Colonic mucosa (tissue), 4 donors: ENCODE measurements around the gene MRGPRD. TPM values are rescaled to one million over a fixed set of nuclear protein-coding genes. Genes with fewer than 3 reads are reported as not detected.

Source experiments
- DNase-seq: peaks from one replicate; pipeline ENCODE4 v3.0.0-alpha.2; 2020
- H3K27ac ChIP-seq: fragments of 200-600 bp; one replicate; pipeline ENCODE4 v1.8.0; 2021
- H3K27me3 ChIP-seq: fragments of 200-600 bp; one replicate; pipeline ENCODE4 v1.8.0; 2021
- H3K36me3 ChIP-seq: fragments of 200-600 bp; one replicate; pipeline ENCODE4 v1.8.0; 2021
- H3K4me1 ChIP-seq: fragments of 200-600 bp; one replicate; pipeline ENCODE4 v1.8.0; 2021; ENCODE audit warnings: mild to moderate bottlenecking
- H3K4me3 ChIP-seq: fragments of 200-600 bp; one replicate; pipeline ENCODE4 v1.8.0; 2021
- H3K9ac ChIP-seq, 2 donors: one replicate each; pipeline ENCODE4 v1.7.0; 2013; ENCODE audit warnings: control low read depth in 2 of 2, low read depth in 2 of 2, low read length in 2 of 2
- H3K9me3 ChIP-seq: fragments of 200-600 bp; one replicate; pipeline ENCODE4 v1.8.0; 2021
- intact Hi-C: fragments of 100-400 bp; cut with DNase I; formaldehyde crosslinking; loops from one replicate; pipeline ENCODE4 v1.14.1; 2022
- total RNA-seq, 2 donors: library from RNA; stranded (reverse); fragmentation: NEBNext Ultra II Directional in 1 of 2; extraction: Animal tissue kit (Norgen Biotek cat#: 25700) in 1 of 2; gene quantifications; one replicate each; pipeline ENCODE4 v1.2.1, GENCODE V29; 2021
- TF ChIP-seq, protein P1 (sequence below): fragments of 200-600 bp; IDR thresholded peaks from one replicate; pipeline ENCODE4 v1.8.0; 2022; ENCODE audit warnings: antibody characterized with exemption, mild to moderate bottlenecking
- donor health status: healthy.
- donor health status: DM: no; HTN: no; CAD: no.
- donor health status: DM: no; HTN: no; CAD: no.

Gene MRGPRD
- total RNA-seq, 2 donors from 2014 or later, result not detected

- no peaks in the 10 kb centered on the region for H3K36me3 ChIP-seq
- no peak overlapping the region for H3K9ac ChIP-seq
- no peak overlapping the region for H3K4me3 ChIP-seq
- intact Hi-C loops, result no loop called here
- H3K27ac ChIP-seq, result no peak overlapping the region
- H3K4me1 ChIP-seq, result no peaks in the 10 kb centered on the region
- TF ChIP-seq, protein P1, sequence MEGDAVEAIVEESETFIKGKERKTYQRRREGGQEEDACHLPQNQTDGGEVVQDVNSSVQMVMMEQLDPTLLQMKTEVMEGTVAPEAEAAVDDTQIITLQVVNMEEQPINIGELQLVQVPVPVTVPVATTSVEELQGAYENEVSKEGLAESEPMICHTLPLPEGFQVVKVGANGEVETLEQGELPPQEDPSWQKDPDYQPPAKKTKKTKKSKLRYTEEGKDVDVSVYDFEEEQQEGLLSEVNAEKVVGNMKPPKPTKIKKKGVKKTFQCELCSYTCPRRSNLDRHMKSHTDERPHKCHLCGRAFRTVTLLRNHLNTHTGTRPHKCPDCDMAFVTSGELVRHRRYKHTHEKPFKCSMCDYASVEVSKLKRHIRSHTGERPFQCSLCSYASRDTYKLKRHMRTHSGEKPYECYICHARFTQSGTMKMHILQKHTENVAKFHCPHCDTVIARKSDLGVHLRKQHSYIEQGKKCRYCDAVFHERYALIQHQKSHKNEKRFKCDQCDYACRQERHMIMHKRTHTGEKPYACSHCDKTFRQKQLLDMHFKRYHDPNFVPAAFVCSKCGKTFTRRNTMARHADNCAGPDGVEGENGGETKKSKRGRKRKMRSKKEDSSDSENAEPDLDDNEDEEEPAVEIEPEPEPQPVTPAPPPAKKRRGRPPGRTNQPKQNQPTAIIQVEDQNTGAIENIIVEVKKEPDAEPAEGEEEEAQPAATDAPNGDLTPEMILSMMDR, result no peak
- H3K27me3 ChIP-seq, result no peaks in the 10 kb centered on the region
- DNase-seq, result no peak
- no peaks in the 10 kb centered on the region for H3K9me3 ChIP-seq
Measured at GRCh38 chr11:68968306-68969250, 12.2 kb downstream of the MRGPRD start.

- no peaks in the 10 kb centered on the region for H3K9me3 ChIP-seq
- no peaks in the 10 kb centered on the region for H3K27me3 ChIP-seq
- no peaks in the 10 kb centered on the region for H3K36me3 ChIP-seq
- no peak overlapping the region for H3K4me3 ChIP-seq
- DNase-seq, result no peak
- H3K27ac ChIP-seq, result no peak overlapping the region
- TF ChIP-seq, protein P1, result no peak
- intact Hi-C loops, result no loop called here
- no peak overlapping the region for H3K9ac ChIP-seq
- no peaks in the 10 kb centered on the region for H3K4me1 ChIP-seq
Measured at GRCh38 chr11:68966894-68967780, 13.6 kb downstream of the MRGPRD start.

GRCh38 chr11:68965901-68966853 lies 14.6 kb downstream of the MRGPRD start:
- Histone ChIP-seq H3K9me3 (no peaks in the 10 kb centered on the region), H3K4me1 (no peaks in the 10 kb centered on the region), H3K4me3 (no peak overlapping the region), H3K27ac (no peak overlapping the region), H3K36me3 (no peaks in the 10 kb centered on the region), H3K27me3 (no peaks in the 10 kb centered on the region), H3K9ac (no peak overlapping the region)
- TF ChIP-seq, protein P1, result no peak
- intact Hi-C loops, result no loop called here
- no peak for DNase-seq

DNA sequence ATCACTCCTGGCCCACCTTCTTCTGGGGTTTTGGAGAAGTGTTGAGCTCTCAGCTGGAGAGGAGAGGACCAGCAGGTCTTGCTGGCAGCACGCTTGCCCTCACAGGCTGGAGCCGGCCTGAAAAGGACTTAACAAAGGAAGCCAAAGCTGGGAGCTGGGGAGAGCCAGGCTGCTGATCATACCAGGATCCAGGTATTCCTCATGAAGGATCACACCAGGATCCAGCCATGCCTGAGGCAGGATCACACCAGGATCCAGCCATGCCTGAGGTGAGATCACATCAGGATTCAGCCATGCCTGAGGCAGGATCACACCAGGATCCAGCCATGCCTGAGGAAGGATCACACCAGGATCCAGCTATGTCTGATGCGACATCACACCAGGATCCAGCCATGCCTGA lies 17.0 kb downstream of the MRGPRD start:
- Histone ChIP-seq H3K27me3 (no peaks in the 10 kb centered on the region), H3K9me3 (no peaks in the 10 kb centered on the region), H3K9ac (no peak overlapping the region), H3K27ac (no peak overlapping the region), H3K36me3 (no peaks in the 10 kb centered on the region), H3K4me3 (no peak overlapping the region), H3K4me1 (no peaks in the 10 kb centered on the region)
- intact Hi-C loops, result no loop called here
- TF ChIP-seq, protein P1, result no peak
- no peak for DNase-seq
